H9 (cell line): ENCODE measurements around the gene CLTCL1. TPM values are rescaled to one million over a fixed set of nuclear protein-coding genes. Genes with fewer than 3 reads are reported as not detected.

ENCODE experiments used
- DNase-seq: peaks from one replicate; pipeline ENCODE4 v3.0.0-alpha.2; 2017
- H2AFZ ChIP-seq: one replicate; pipeline ENCODE4 v1.6.1; 2013; ENCODE audit warnings: mild to moderate bottlenecking, low read length, control low read depth, moderate library complexity
- H2AK5ac ChIP-seq: 2 replicates; pipeline ENCODE4 v1.6.1; 2013; ENCODE audit warnings: low read length, control low read depth, mixed read lengths; ENCODE audit not compliant: insufficient read length
- H2BK120ac ChIP-seq: one replicate; pipeline ENCODE4 v1.6.1; 2013; ENCODE audit warnings: low read depth, mild to moderate bottlenecking, low read length, control low read depth, inconsistent platforms; ENCODE audit not compliant: poor library complexity, severe bottlenecking
- H2BK12ac ChIP-seq: 2 replicates; pipeline ENCODE4 v1.6.1; 2013; ENCODE audit warnings: low read length, control low read depth, mixed read lengths, low read depth; ENCODE audit not compliant: insufficient read length
- H2BK15ac ChIP-seq: 2 replicates; pipeline ENCODE4 v1.6.1; 2013; ENCODE audit warnings: low read depth, low read length, control low read depth
- H2BK20ac ChIP-seq: one replicate; pipeline ENCODE4 v1.6.1; 2013; ENCODE audit warnings: low read depth, mild to moderate bottlenecking, low read length, control low read depth, inconsistent platforms; ENCODE audit not compliant: poor library complexity, severe bottlenecking
- H2BK5ac ChIP-seq: 2 replicates; pipeline ENCODE4 v1.6.1; 2013; ENCODE audit warnings: low read length, control low read depth, mixed read lengths; ENCODE audit not compliant: insufficient read length
- H3K14ac ChIP-seq: 2 replicates; pipeline ENCODE4 v1.6.1; 2013; ENCODE audit warnings: low read length, control low read depth; ENCODE audit not compliant: insufficient read depth
- H3K18ac ChIP-seq: 2 replicates; pipeline ENCODE4 v1.6.1; 2013; ENCODE audit warnings: low read depth, mild to moderate bottlenecking, mixed read lengths, low read length, control low read depth; ENCODE audit not compliant: insufficient read length
- H3K23ac ChIP-seq: 2 replicates; pipeline ENCODE4 v1.6.1; 2013; ENCODE audit warnings: low read length, control low read depth, mixed read lengths, low read depth; ENCODE audit not compliant: insufficient read length
- H3K23me2 ChIP-seq: 2 replicates; pipeline ENCODE4 v1.6.1; 2013; ENCODE audit warnings: low read depth, mild to moderate bottlenecking, mixed read lengths, low read length, control low read depth; ENCODE audit not compliant: insufficient read length, poor library complexity, severe bottlenecking
- H3K27ac ChIP-seq: 2 replicates; pipeline ENCODE4 v1.5.1; 2013; ENCODE audit warnings: low read length, control low read depth, mixed read lengths, low read depth; ENCODE audit not compliant: insufficient read length
- H3K27me3 ChIP-seq: 2 replicates; pipeline ENCODE4 v1.6.1; 2013; ENCODE audit warnings: low read length, control low read depth, inconsistent platforms; ENCODE audit not compliant: insufficient read depth
- H3K4ac ChIP-seq: 2 replicates; pipeline ENCODE4 v1.6.1; 2013; ENCODE audit warnings: low read depth, mild to moderate bottlenecking, control low read depth, inconsistent platforms, low read length, moderate library complexity
- H3K4me1 ChIP-seq: 2 replicates; pipeline ENCODE4 v1.6.1; 2013; ENCODE audit warnings: low read length, control low read depth, inconsistent platforms; ENCODE audit not compliant: insufficient read depth
- H3K4me2 ChIP-seq: 2 replicates; pipeline ENCODE4 v1.6.1; 2013; ENCODE audit warnings: low read length, control low read depth, mixed read lengths; ENCODE audit not compliant: insufficient read length, insufficient read depth
- H3K56ac ChIP-seq: 2 replicates; pipeline ENCODE4 v1.6.1; 2013; ENCODE audit warnings: low read depth, mild to moderate bottlenecking, mixed read lengths, low read length, control low read depth; ENCODE audit not compliant: insufficient read length
- H3K79me1 ChIP-seq: 2 replicates; pipeline ENCODE4 v1.6.1; 2013; ENCODE audit warnings: low read depth, mild to moderate bottlenecking, moderate library complexity, low read length, control low read depth, inconsistent platforms; ENCODE audit not compliant: insufficient read depth, poor library complexity, severe bottlenecking
- H3K79me2 ChIP-seq: 2 replicates; pipeline ENCODE4 v1.6.1; 2013; ENCODE audit warnings: low read length, control low read depth, inconsistent platforms; ENCODE audit not compliant: insufficient read depth
- H3K9ac ChIP-seq: 2 replicates; pipeline ENCODE4 v1.6.1; 2013; ENCODE audit warnings: low read length, control low read depth, mixed read lengths; ENCODE audit not compliant: insufficient read length; ENCODE audit errors: extremely low read depth
- H3K9me3 ChIP-seq: one replicate; pipeline ENCODE4 v1.6.1; 2013; ENCODE audit warnings: low read depth, low read length, inconsistent platforms; ENCODE audit not compliant: control insufficient read depth
- H3T11ph ChIP-seq: one replicate; pipeline ENCODE4 v1.6.1; 2013; ENCODE audit warnings: mild to moderate bottlenecking, low read length, control low read depth, inconsistent platforms
- H4K20me1 ChIP-seq: one replicate; pipeline ENCODE4 v1.6.1; 2013; ENCODE audit not compliant: control insufficient read depth, insufficient read length, insufficient read depth
- H4K5ac ChIP-seq: 2 replicates; pipeline ENCODE4 v1.6.1; 2013; ENCODE audit warnings: low read depth, mild to moderate bottlenecking, mixed read lengths, low read length, control low read depth; ENCODE audit not compliant: insufficient read length
- H4K8ac ChIP-seq: replicated peaks from 2 replicates; pipeline ENCODE4 v1.6.1; 2013; ENCODE audit warnings: low read length, control low read depth, mixed read lengths, low read depth; ENCODE audit not compliant: insufficient read length
- H4K91ac ChIP-seq: 2 replicates; pipeline ENCODE4 v1.6.1; 2013; ENCODE audit warnings: low read depth, mild to moderate bottlenecking, moderate library complexity, mixed read lengths, low read length, control low read depth; ENCODE audit not compliant: insufficient read length
- H3K27ac Mint-ChIP-seq, 3 experiments: 2 replicates in 2 of 3; 3 replicates in 1 of 3; pipeline ENCODE4 v1.8.0; 2020 to 2021; ENCODE audit warnings: mixed read lengths in 3 of 3, mild to moderate bottlenecking in 1 of 3, moderate library complexity in 1 of 3
- H3K27me3 Mint-ChIP-seq: 2 replicates; pipeline ENCODE4 v1.8.0; 2021; ENCODE audit warnings: low read depth, mild to moderate bottlenecking, moderate library complexity, mixed read lengths
- H3K36me3 Mint-ChIP-seq, 3 experiments: 2 replicates in 2 of 3; 3 replicates in 1 of 3; pipeline ENCODE4 v1.8.0; 2020 to 2021; ENCODE audit warnings: low read depth in 3 of 3, mixed read lengths in 3 of 3; ENCODE audit not compliant: insufficient read depth in 1 of 3
- H3K4me1 Mint-ChIP-seq, 2 experiments: 2 replicates each; pipeline ENCODE4 v1.8.0; 2020; ENCODE audit warnings: mixed read lengths in 2 of 2
- H3K4me3 Mint-ChIP-seq, 2 experiments: 2 replicates in 1 of 2; 3 replicates in 1 of 2; pipeline ENCODE4 v1.8.0; 2020 to 2021; ENCODE audit warnings: mild to moderate bottlenecking in 2 of 2, mixed read lengths in 2 of 2, moderate library complexity in 1 of 2
- H3K9me3 Mint-ChIP-seq, 2 experiments: 2 replicates in 1 of 2; 3 replicates in 1 of 2; pipeline ENCODE4 v1.8.0; 2020; ENCODE audit warnings: mild to moderate bottlenecking in 2 of 2, mixed read lengths in 2 of 2, moderate library complexity in 1 of 2
- CTCF ChIP-seq: fragments of 200-600 bp; sonication (generic); conservative IDR thresholded peaks from 3 replicates; pipeline ENCODE4 v1.8.0; 2021; ENCODE audit warnings: antibody characterized with exemption, mild to moderate bottlenecking
- WGBS: extraction: QIAGEN DNeasy Blood & Tissue Kit; methylation state at CpG from one replicate; pipeline ENCODE4 v1.1.7; 2013; ENCODE audit warnings: missing lambda C conversion rate, low lambda C conversion rate, mixed read lengths; ENCODE audit not compliant: insufficient read length; ENCODE audit errors: extremely low coverage; 5-methylcytosine and 5-hydroxymethylcytosine counted together
- total RNA-seq: library from RNA; stranded (reverse); gene quantifications from 2 replicates; pipeline ENCODE4 v1.2.1, GENCODE V29; 2021

The CLTCL1 gene
- total RNA-seq, 1 experiment from 2014 or later: 11.1 TPM

- DNase-seq: no peak
- H2BK120ac ChIP-seq: no peak overlapping the region
- H4K91ac ChIP-seq: no peak overlapping the region
- no peak overlapping the region for H3K23ac ChIP-seq
- H3K4ac ChIP-seq: no peak overlapping the region
- Mint-ChIP-seq H3K4me1 (no peaks in the 10 kb centered on the region), H3K36me3 (peaks cover 5 to 21% (median 12%) of the 10 kb centered on the region in 3 experiments; a peak in 6 of 7 replicates), H3K27me3 (no peaks in the 10 kb centered on the region), H3K27ac (0 out of 7 replicates have a peak overlapping the region, but pooled peaks of 2 of the 3 experiments have one; percentile 0 to 3), H3K4me3 (no peak overlapping the region), H3K9me3 (no peaks in the 10 kb centered on the region; a peak in 1 of 5 replicates)
- no peaks in the 10 kb centered on the region for H3K9me3 ChIP-seq
- H3K4me1 ChIP-seq: no peaks in the 10 kb centered on the region
- H3K18ac ChIP-seq: no peak overlapping the region
- no peak overlapping the region for H3K9ac ChIP-seq
- H3K79me2 ChIP-seq: no peaks in the 10 kb centered on the region
- H2BK15ac ChIP-seq: no peak overlapping the region
- no peak overlapping the region for H3K56ac ChIP-seq
- no peaks in the 10 kb centered on the region for H3K23me2 ChIP-seq
- no peaks in the 10 kb centered on the region for H3K27me3 ChIP-seq
- no peak overlapping the region for H3K14ac ChIP-seq
- H3K4me2 ChIP-seq: no peak overlapping the region
- no peak for TF ChIP-seq CTCF
- H2AK5ac ChIP-seq: no peak overlapping the region
- no CpG with 5 or more reads among the region's 10 CpGs for WGBS
- H4K20me1 ChIP-seq: no peaks in the 10 kb centered on the region
- H2BK12ac ChIP-seq: no peak overlapping the region
- no peak overlapping the region for H4K8ac ChIP-seq
- H4K5ac ChIP-seq: no peak overlapping the region
- H3K79me1 ChIP-seq: no peaks in the 10 kb centered on the region
- H3K27ac ChIP-seq: no peak overlapping the region
- no peak overlapping the region for H2BK5ac ChIP-seq
- H2BK20ac ChIP-seq: no peak overlapping the region
- H2AFZ ChIP-seq: no peak overlapping the region
- H3T11ph ChIP-seq: no peak overlapping the region
Measured at GRCh38 chr22:19244600-19245352, 46.7 kb downstream of the CLTCL1 start.
